ENCODE data around the gene IGSF21. TPM values are rescaled to one million over a fixed set of nuclear protein-coding genes. Genes with fewer than 3 reads are reported as not detected.

IGSF21 gene
- total and polyA plus RNA-seq, 2 of the 8 experiments (the other 6 are each of a cell fraction or from before 2014, with no cell fraction given): 22.5 to 28.5 TPM

- no peak overlapping the region for H2AK5ac ChIP-seq (ENCODE audit: low read depth, low read length)
- H3K14ac ChIP-seq (ENCODE audit: insufficient read length): no peak overlapping the region
- H2BK5ac ChIP-seq (ENCODE audit: low read depth, low read length): no peak overlapping the region
- no peaks in the 10 kb centered on the region for H4K20me1 ChIP-seq (replicated peaks in 1 of 2; ENCODE audit: control insufficient read depth in 1 of 2, insufficient read depth in 2 of 2, low read length in 2 of 2)
- no peak overlapping the region for H2AFZ ChIP-seq (ENCODE audit: low read length)
- H3K56ac ChIP-seq (replicated peaks; ENCODE audit: insufficient read length, low read depth, low read length): no peak overlapping the region
- no peak overlapping the region for H2BK120ac ChIP-seq (replicated peaks; ENCODE audit: low read depth, low read length)
- no peaks in the 10 kb centered on the region; a peak in 1 of 7 replicates for H3K4me1 ChIP-seq (replicated peaks in 1 of 4; ENCODE audit: control insufficient read depth in 3 of 4, insufficient read depth in 4 of 4, low read length in 3 of 4)
- no peak overlapping the region for H4K91ac ChIP-seq (replicated peaks; ENCODE audit: insufficient read length, low read length)
- no peak overlapping the region for H3K23ac ChIP-seq (ENCODE audit: insufficient read length)
- H3K9me3 ChIP-seq (ENCODE audit: insufficient read depth in 2 of 2, low read depth in 1 of 2, low read length in 1 of 2): no peaks in the 10 kb centered on the region
- H4K5ac ChIP-seq (ENCODE audit: insufficient read length, low read depth, low read length): no peak overlapping the region
- no peak overlapping the region for H4K8ac ChIP-seq (ENCODE audit: extremely low read depth, insufficient read depth, low read length)
- POLR2A ChIA-PET (ENCODE audit: partially characterized antibody): no interaction called here
- H2BK15ac ChIP-seq (ENCODE audit: low read length): no peak overlapping the region
- no peaks in the 10 kb centered on the region for H3K23me2 ChIP-seq (ENCODE audit: low read depth, low read length)
- no peak overlapping the region for H3K9ac ChIP-seq (replicated peaks in 1 of 4; ENCODE audit: extremely low read depth in 1 of 4, low read depth in 3 of 4, low read length in 3 of 4)
- no peaks in the 10 kb centered on the region for H3K79me2 ChIP-seq (ENCODE audit: control insufficient read depth in 1 of 2, insufficient read depth in 2 of 2, low read length in 2 of 2)
- no peak overlapping the region for H2BK12ac ChIP-seq (ENCODE audit: low read depth, low read length)
- H3K18ac ChIP-seq (ENCODE audit: extremely low read depth, low read length): no peak overlapping the region
- no peaks in the 10 kb centered on the region for H3K79me1 ChIP-seq (ENCODE audit: low read depth, low read length)
- FAIRE-seq: no peak
- no peak overlapping the region for H3K4ac ChIP-seq (replicated peaks; ENCODE audit: insufficient read length, low read depth, low read length)
- no peak overlapping the region for H3K4me3 ChIP-seq (ENCODE audit: extremely low read depth in 1 of 4, insufficient read depth in 2 of 4, low read depth in 3 of 4, low read length in 4 of 4)
- H3K36me3 ChIP-seq (ENCODE audit: control insufficient read depth in 2 of 4, insufficient read depth in 4 of 4, low read length in 3 of 4): no peaks in the 10 kb centered on the region
- H3K27ac ChIP-seq (ENCODE audit: low read depth, low read length): no peak overlapping the region
- CTCF ChIA-PET (ENCODE audit: partially characterized antibody): interaction anchor here (0.8 to 1.2 kb wide), 3 partner anchors 31 to 254 kb away, joined by 3 read pairs; no protein-coding TSS in a partner anchor
- H2BK20ac ChIP-seq (ENCODE audit: low read length): no peak overlapping the region
- H3K27me3 ChIP-seq (replicated peaks in 1 of 4; ENCODE audit: control insufficient read depth in 3 of 4, extremely low read depth in 1 of 4, insufficient read depth in 3 of 4, low read length in 3 of 4): peaks cover 0 to 3% (median 1%) of the 10 kb centered on the region in 4 experiments; a peak in 4 of 7 replicates
- 93% methylated on average over 4 of the region's 4 CpGs; no CpG with 5 or more reads in 1 of the 2 experiments for WGBS, 2 experiments (ENCODE audit: extremely low coverage in 1 of 2, insufficient coverage in 1 of 2, insufficient read length in 1 of 2, insufficient replicate concordance in 2 of 2, low coverage in 1 of 2, low lambda C conversion rate in 2 of 2, missing lambda C conversion rate in 1 of 2)
- no peak for DNase-seq (ENCODE audit: low read depth in 1 of 2, low spot score in 2 of 2)
- H3K4me2 ChIP-seq (ENCODE audit: insufficient read depth in 1 of 2, low read depth in 2 of 2, low read length in 2 of 2): no peak overlapping the region
- TF ChIP-seq SAP30 (IDR thresholded peaks at IDR 0.05; ENCODE audit: insufficient read depth, insufficient replicate concordance, low read length) (no peak), ATF2 (IDR thresholded peaks at IDR 0.05; ENCODE audit: low read length) (no peak), POLR2AphosphoS5 (IDR thresholded peaks at IDR 0.05; ENCODE audit: low read depth, low read length) (no peak), SRF (IDR thresholded peaks at IDR 0.05; ENCODE audit: low read depth, low read length) (no peak), EP300 (IDR thresholded peaks at IDR 0.05; ENCODE audit: borderline replicate concordance in 1 of 2, low read depth in 2 of 2, low read length in 2 of 2) (no peak), HDAC2 (IDR thresholded peaks at IDR 0.05; ENCODE audit: borderline replicate concordance in 1 of 2, low read depth in 2 of 2, low read length in 2 of 2) (no peak), GTF2F1 (IDR thresholded peaks at IDR 0.05; ENCODE audit: borderline replicate concordance, low read depth, low read length) (no peak), HDAC6 (IDR thresholded peaks at IDR 0.05; ENCODE audit: low read depth, low read length) (no peak), SP4 (IDR thresholded peaks at IDR 0.05; ENCODE audit: low read length) (no peak), TAF7 (optimal IDR thresholded peaks at IDR 0.05; ENCODE audit: borderline replicate concordance, low read depth, low read length) (no peak), KDM1A (IDR thresholded peaks at IDR 0.05; ENCODE audit: borderline replicate concordance, low read length) (no peak), CHD1 (IDR thresholded peaks at IDR 0.05; ENCODE audit: low read depth, low read length) (no peak)
Observed at GRCh38 chr1:18069903-18070302, 37.7 kb upstream of the IGSF21 start.
